CD4-positive, CD25-positive, alpha-beta regulatory T cell (primary cell): Measurements from ENCODE around the gene GNL1. TPM values are rescaled to one million over a fixed set of nuclear protein-coding genes. Genes with fewer than 3 reads are reported as not detected.
"Not testable (repeated sequence)": the region's sequence is repeated elsewhere in the genome, so short reads cannot be mapped to it uniquely, and the experiment has no call there.

Experiments used
- ATAC-seq, 2 donors: fragments of 150-1000 bp; cut with Tn5 transposase; one replicate each; pipeline ENCODE4 v1.10.0; 2021; ENCODE audit warnings: low read depth in 2 of 2, moderate number of reproducible peaks in 2 of 2, moderate library complexity in 1 of 2
- DNase-seq, 3 donors: peaks; one replicate each; pipeline versions ENCODE4 v3.0.0 to v3.0.0-alpha.2; 2012 to 2022; ENCODE audit warnings: mixed read lengths in 1 of 3
- H3K27ac ChIP-seq: one replicate; pipeline ENCODE4 v1.7.0; 2013; ENCODE audit warnings: mild to moderate bottlenecking, low read length; ENCODE audit not compliant: insufficient read depth, poor library complexity, severe bottlenecking
- H3K27me3 ChIP-seq: one replicate; pipeline ENCODE4 v1.7.0; 2013; ENCODE audit warnings: low read length; ENCODE audit not compliant: control insufficient read depth, insufficient read depth
- H3K36me3 ChIP-seq: one replicate; pipeline ENCODE4 v1.7.0; 2013; ENCODE audit warnings: mild to moderate bottlenecking, low read length, moderate library complexity; ENCODE audit not compliant: control insufficient read depth, insufficient read depth
- H3K4me1 ChIP-seq: 2 replicates; pipeline ENCODE4 v1.7.0; 2013; ENCODE audit warnings: mild to moderate bottlenecking, low read length; ENCODE audit not compliant: insufficient read depth, control insufficient read depth, poor library complexity, severe bottlenecking
- H3K4me3 ChIP-seq: one replicate; pipeline ENCODE4 v1.7.0; 2013; ENCODE audit warnings: low read depth, mild to moderate bottlenecking, low read length, moderate library complexity
- H3K9me3 ChIP-seq, 2 experiments: 1 replicate in 1 of 2; 2 replicates in 1 of 2; pipeline ENCODE4 v1.7.0; 2013; ENCODE audit warnings: low read length in 2 of 2, mild to moderate bottlenecking in 1 of 2, moderate library complexity in 1 of 2; ENCODE audit not compliant: control insufficient read depth in 2 of 2
- H3K27ac Mint-ChIP-seq, 3 donors: one replicate each; pipeline ENCODE4 v1.8.0; 2020 to 2022; ENCODE audit warnings: mild to moderate bottlenecking in 3 of 3, mixed read lengths in 3 of 3, moderate library complexity in 2 of 3
- H3K27me3 Mint-ChIP-seq: one replicate; pipeline ENCODE4 v1.8.0; 2022; ENCODE audit warnings: mild to moderate bottlenecking, mixed read lengths
- H3K36me3 Mint-ChIP-seq: one replicate; pipeline ENCODE4 v1.8.0; 2020; ENCODE audit warnings: mixed read lengths
- H3K4me1 Mint-ChIP-seq, 4 donors: one replicate each; pipeline ENCODE4 v1.8.0; 2020 to 2022; ENCODE audit warnings: mixed read lengths in 4 of 4, mild to moderate bottlenecking in 1 of 4
- H3K4me3 Mint-ChIP-seq, 4 donors: one replicate each; pipeline ENCODE4 v1.8.0; 2020 to 2022; ENCODE audit warnings: mild to moderate bottlenecking in 4 of 4, mixed read lengths in 4 of 4, moderate library complexity in 3 of 4
- H3K9me3 Mint-ChIP-seq, 7 donors: one replicate each; pipeline ENCODE4 v1.8.0; 2020 to 2022; ENCODE audit warnings: mixed read lengths in 7 of 7, mild to moderate bottlenecking in 3 of 7, moderate library complexity in 2 of 7
- polyA plus RNA-seq, 4 donors: library from polyadenylated mRNA; unstranded; fragments of 300-500 nt; fragmentation: Illumina TruSeq; gene quantifications; one replicate each; pipeline ENCODE4 v1.2.3, GENCODE V29; 2021
- total RNA-seq: library from RNA; stranded (reverse); gene quantifications from one replicate; pipeline ENCODE4 v1.2.3, GENCODE V29; 2022

GNL1 gene
- total and polyA plus RNA-seq, 5 donors from 2014 or later = 36.6 to 189 (median 37.9) TPM

- not testable (repeated sequence) for DNase-seq, H3K27ac ChIP-seq, H3K36me3 ChIP-seq, H3K36me3 Mint-ChIP-seq, H3K4me3 ChIP-seq, H3K9me3 ChIP-seq, H3K27me3 ChIP-seq, ATAC-seq, H3K4me1 ChIP-seq, H3K27me3 Mint-ChIP-seq
- Mint-ChIP-seq H3K4me1 (peaks cover 21 to 70% (median 39%) of the 10 kb centered on the region in 4 donors), H3K27ac (peak overlapping the region in 1 of 3 donors; percentile 94), H3K9me3 (peaks cover 0 to 10% (median 3%) of the 10 kb centered on the region in 7 donors), H3K4me3 (peak overlapping the region in 1 of 4 donors; percentile 64)
These were observed 34.3 kb downstream of the GNL1 start for GRCh38 chr6:30521952-30522351.

GRCh38 chr6:30521082-30521481 lies 35.2 kb downstream of the GNL1 start:
- H3K36me3 Mint-ChIP-seq, H3K36me3 ChIP-seq, H3K27me3 Mint-ChIP-seq, H3K9me3 ChIP-seq, H3K4me3 Mint-ChIP-seq, H3K4me1 ChIP-seq, H3K4me3 ChIP-seq, ATAC-seq, H3K27me3 ChIP-seq, H3K27ac ChIP-seq, DNase-seq: not testable (repeated sequence)
- Mint-ChIP-seq H3K27ac (peak overlapping the region in 1 of 3 donors; percentile 32), H3K4me1 (peaks cover 21 to 74% (median 40%) of the 10 kb centered on the region in 4 donors), H3K9me3 (peaks cover 0 to 11% (median 3%) of the 10 kb centered on the region in 7 donors)

- no peak for DNase-seq
- Histone ChIP-seq H3K4me3 (no peak overlapping the region), H3K27ac (no peak overlapping the region), H3K4me1 (peaks cover 11% of the 10 kb centered on the region), H3K9me3 (no peaks in the 10 kb centered on the region), H3K36me3 (no peaks in the 10 kb centered on the region), H3K27me3 (no peaks in the 10 kb centered on the region)
- Mint-ChIP-seq H3K4me3 (peak overlapping the region in 1 of 4 donors; percentile 24), H3K4me1 (peaks cover 21 to 74% (median 41%) of the 10 kb centered on the region in 4 donors), H3K36me3 (no peaks in the 10 kb centered on the region), H3K9me3 (peaks cover 0 to 11% (median 3%) of the 10 kb centered on the region in 7 donors), H3K27me3 (no peaks in the 10 kb centered on the region), H3K27ac (peak overlapping the region in 2 of 3 donors; percentile 32 to 75)
- no peak for ATAC-seq
These were observed 35.8 kb downstream of the GNL1 start for GRCh38 chr6:30520522-30520921.

GRCh38 chr6:30518505-30519145 lies 37.7 kb downstream of the GNL1 start:
- H3K4me1 Mint-ChIP-seq = peaks cover 18 to 76% (median 41%) of the 10 kb centered on the region in 4 donors
- not testable (repeated sequence) for H3K27me3 Mint-ChIP-seq, H3K4me3 ChIP-seq, H3K36me3 ChIP-seq, H3K9me3 ChIP-seq, H3K27me3 ChIP-seq, H3K27ac ChIP-seq, H3K9me3 Mint-ChIP-seq, ATAC-seq, H3K36me3 Mint-ChIP-seq
- DNase-seq = peak in 2 of 3 donors; percentile 47 to 66
- peak overlapping the region; percentile 38 to 81 (median 71) for H3K27ac Mint-ChIP-seq
- peaks cover 20% of the 10 kb centered on the region for H3K4me1 ChIP-seq
- peak overlapping the region; percentile 26 to 62 (median 44) for H3K4me3 Mint-ChIP-seq

GRCh38 chr6:30517767-30518504 lies 38.4 kb downstream of the GNL1 start:
- H3K27me3 ChIP-seq, DNase-seq, H3K36me3 ChIP-seq, H3K36me3 Mint-ChIP-seq, H3K9me3 Mint-ChIP-seq, H3K27ac ChIP-seq, H3K4me3 ChIP-seq, ATAC-seq, H3K9me3 ChIP-seq, H3K27me3 Mint-ChIP-seq: not testable (repeated sequence)
- Mint-ChIP-seq H3K4me3 (peak overlapping the region; percentile 26 to 62 (median 44)), H3K4me1 (peaks cover 11 to 77% (median 38%) of the 10 kb centered on the region in 4 donors), H3K27ac (peak overlapping the region in 2 of 3 donors; percentile 71 to 81)
- peaks cover 20% of the 10 kb centered on the region for H3K4me1 ChIP-seq

- H3K9me3 Mint-ChIP-seq, H3K36me3 ChIP-seq, ATAC-seq, DNase-seq, H3K27me3 ChIP-seq, H3K9me3 ChIP-seq, H3K27me3 Mint-ChIP-seq, H3K36me3 Mint-ChIP-seq: not testable (repeated sequence)
- Histone ChIP-seq H3K27ac (peak overlapping the region; percentile 97), H3K4me3 (peak overlapping the region; percentile 80), H3K4me1 (peaks cover 28% of the 10 kb centered on the region)
- peaks cover 5 to 82% (median 38%) of the 10 kb centered on the region in 4 donors for H3K4me1 Mint-ChIP-seq
- peak overlapping the region; percentile 53 to 92 (median 82) for H3K4me3 Mint-ChIP-seq
- peak overlapping the region; percentile 98 to 99 (median 99) for H3K27ac Mint-ChIP-seq
These were observed 39.6 kb downstream of the GNL1 start for GRCh38 chr6:30516754-30517076.

GRCh38 chr6:30515944-30516753 lies 40.1 kb downstream of the GNL1 start:
- Histone ChIP-seq H3K36me3 (no peaks in the 10 kb centered on the region), H3K4me3 (peak overlapping the region; percentile 80), H3K27ac (peak overlapping the region; percentile 97), H3K9me3 (no peaks in the 10 kb centered on the region), H3K4me1 (peaks cover 34% of the 10 kb centered on the region), H3K27me3 (no peaks in the 10 kb centered on the region)
- no peaks in the 10 kb centered on the region for H3K36me3 Mint-ChIP-seq
- H3K27ac Mint-ChIP-seq = peak overlapping the region; percentile 98 to 99 (median 99)
- ATAC-seq (peak; percentile 88 to 93), DNase-seq (peak; percentile 84 to 98 (median 89))
- no peaks in the 10 kb centered on the region for H3K27me3 Mint-ChIP-seq
- peaks cover 0 to 6% (median 2%) of the 10 kb centered on the region in 7 donors for H3K9me3 Mint-ChIP-seq
- peak overlapping the region; percentile 53 to 92 (median 82) for H3K4me3 Mint-ChIP-seq
- peaks cover 10 to 82% (median 40%) of the 10 kb centered on the region in 4 donors for H3K4me1 Mint-ChIP-seq
